Keratinocyte (primary cell): ENCODE measurements around the gene NPRL2. TPM values are rescaled to one million over a fixed set of nuclear protein-coding genes. Genes with fewer than 3 reads are reported as not detected.

Source experiments
- DNase-seq: peaks from one replicate; pipeline ENCODE4 v3.0.0-alpha.2; 2011; ENCODE audit warnings: low read depth, missing footprints, low spot score
- FAIRE-seq: peaks from 2 replicates; lab custom pipeline; 2011; peaks lifted over from hg19 to GRCh38; lab: Jason Lieb, UNC
- H2AFZ ChIP-seq: 2 replicates; pipeline ENCODE4 v1.6.0; 2012; ENCODE audit warnings: low read length, control low read depth, inconsistent platforms; ENCODE audit not compliant: control insufficient read depth
- H3K27ac ChIP-seq: 2 replicates; pipeline ENCODE4 v1.5.1; 2011; ENCODE audit warnings: low read length; ENCODE audit not compliant: control insufficient read depth, insufficient read depth
- H3K27me3 ChIP-seq: 3 replicates; pipeline ENCODE4 v1.6.0; 2011; ENCODE audit warnings: low read length; ENCODE audit not compliant: control insufficient read depth, insufficient read depth; ENCODE audit errors: extremely low read depth
- H3K36me3 ChIP-seq, 2 experiments: 2 replicates in 1 of 2; 3 replicates in 1 of 2; pipeline ENCODE4 v1.5.1; 2011; ENCODE audit warnings: low read length in 2 of 2, mild to moderate bottlenecking in 1 of 2; ENCODE audit not compliant: control insufficient read depth in 2 of 2, insufficient read depth in 2 of 2; ENCODE audit errors: extremely low read depth in 1 of 2
- H3K4me1 ChIP-seq: 3 replicates; pipeline ENCODE4 v1.5.1; 2011; ENCODE audit warnings: low read length; ENCODE audit not compliant: control insufficient read depth, insufficient read depth; ENCODE audit errors: extremely low read depth
- H3K4me2 ChIP-seq: 3 replicates; pipeline ENCODE4 v1.6.0; 2011; ENCODE audit warnings: low read depth, low read length; ENCODE audit not compliant: control insufficient read depth, insufficient read depth; ENCODE audit errors: extremely low read depth
- H3K4me3 ChIP-seq, 3 experiments: fragments of 200-600 bp in 1 of 3; sonication (generic) in 1 of 3; 2 replicates in 2 of 3; 3 replicates in 1 of 3; pipeline ENCODE4 v1.5.1; 2011 to 2016; ENCODE audit warnings: low read length in 3 of 3, mild to moderate bottlenecking in 3 of 3, control low read depth in 2 of 3, inconsistent platforms in 1 of 3, low read depth in 1 of 3, mixed read lengths in 1 of 3, mixed run types in 1 of 3, moderate library complexity in 1 of 3; ENCODE audit not compliant: control insufficient read depth in 2 of 3, insufficient read depth in 2 of 3; ENCODE audit errors: extremely low read depth in 1 of 3
- H3K79me2 ChIP-seq: 2 replicates; pipeline ENCODE4 v1.6.0; 2012; ENCODE audit warnings: low read length; ENCODE audit not compliant: control insufficient read depth, insufficient read depth
- H3K9ac ChIP-seq: 3 replicates; pipeline ENCODE4 v1.6.0; 2011; ENCODE audit warnings: low read length; ENCODE audit not compliant: control insufficient read depth, insufficient read depth; ENCODE audit errors: extremely low read depth
- H3K9me1 ChIP-seq: 3 replicates; pipeline ENCODE4 v1.6.0; 2011; ENCODE audit warnings: low read length; ENCODE audit not compliant: control insufficient read depth, insufficient read depth; ENCODE audit errors: extremely low read depth
- H3K9me3 ChIP-seq: 2 replicates; pipeline ENCODE4 v1.5.1; 2012; ENCODE audit warnings: low read depth, low read length; ENCODE audit not compliant: control insufficient read depth
- H4K20me1 ChIP-seq: 3 replicates; pipeline ENCODE4 v1.6.0; 2011; ENCODE audit warnings: low read length; ENCODE audit not compliant: control insufficient read depth, insufficient read depth; ENCODE audit errors: extremely low read depth
- CTCF ChIP-seq, 3 experiments: IDR thresholded peaks in 1 of 3; conservative IDR thresholded peaks in 1 of 3; optimal IDR thresholded peaks in 1 of 3; 2 replicates in 2 of 3; 3 replicates in 1 of 3; pipeline versions ENCODE3 to v1.5.1; 2011; ENCODE audit warnings: low read length in 3 of 3, mild to moderate bottlenecking in 3 of 3, moderate library complexity in 2 of 3, control low read depth in 1 of 3, inconsistent platforms in 1 of 3; ENCODE audit not compliant: insufficient read depth in 2 of 3; ENCODE audit errors: extremely low read depth in 1 of 3
- EZH2 ChIP-seq: IDR thresholded peaks from one replicate; pipeline ENCODE4 v1.6.1; 2012; ENCODE audit warnings: inconsistent platforms, mild to moderate bottlenecking, low read length, moderate library complexity
- dilution Hi-C: fragments of 300-500 bp; cut with MboI; formaldehyde crosslinking; loops from one replicate; pipeline ENCODE4 v1.7.0; 2020; ENCODE audit warnings: low sequenced_read_pairs; ENCODE audit not compliant: extremely low pct_ligation_motif_present
- polyA plus RNA-seq, 5 experiments: library from polyadenylated mRNA; depleted of rRNA in 3 of 5; stranded (reverse) in 3 of 5; stranded (forward) in 1 of 5; unstranded in 1 of 5; fragments of >200 nt; gene quantifications; 1 replicate in 1 of 5; 2 replicates in 3 of 5; 3 replicates in 1 of 5; pipeline versions ENCODE4 v1.2.1 to v1.2.3, GENCODE V29; 2011 to 2012; ENCODE audit warnings: missing spikeins in 2 of 5, low read depth in 1 of 5, low replicate concordance in 1 of 5

The NPRL2 gene
- polyA plus RNA-seq, 1 donor (not counting 4 experiments of a cell fraction or from before 2014, with no cell fraction given): 20.6 TPM

GRCh38 chr3:50389414-50389767, 38.8 kb upstream of the NPRL2 start:
- H3K36me3 ChIP-seq: no peaks in the 10 kb centered on the region
- H3K9ac ChIP-seq: no peak overlapping the region
- FAIRE-seq (no peak), DNase-seq (no peak)
- no peaks in the 10 kb centered on the region for H3K79me2 ChIP-seq
- H3K27me3 ChIP-seq: peaks cover 54% of the 10 kb centered on the region
- H3K4me3 ChIP-seq: no peak overlapping the region
- no peak overlapping the region for H3K4me2 ChIP-seq
- H2AFZ ChIP-seq: no peak overlapping the region
- peaks cover 6% of the 10 kb centered on the region for H3K4me1 ChIP-seq
- H3K27ac ChIP-seq: no peak overlapping the region
- no peak for TF ChIP-seq CTCF (optimal IDR thresholded peaks at IDR 0.05 in 1 of 3, IDR thresholded peaks at IDR 0.05 in 1 of 3, conservative IDR thresholded peaks at IDR 0.05 in 1 of 3; ENCODE audit: extremely low read depth in 1 of 3, insufficient read depth in 2 of 3, low read length in 3 of 3)
- dilution Hi-C loops: no loop called here
- peaks cover 2% of the 10 kb centered on the region for H4K20me1 ChIP-seq
- H3K9me1 ChIP-seq: no peaks in the 10 kb centered on the region
- H3K9me3 ChIP-seq: no peaks in the 10 kb centered on the region

- no peaks in the 10 kb centered on the region for H3K79me2 ChIP-seq
- dilution Hi-C loops: no loop called here
- H2AFZ ChIP-seq: no peak overlapping the region
- H3K27me3 ChIP-seq: peaks cover 49% of the 10 kb centered on the region
- H3K36me3 ChIP-seq: no peaks in the 10 kb centered on the region
- no peaks in the 10 kb centered on the region for H3K9me1 ChIP-seq
- DNase-seq: no peak
- no peak overlapping the region for H3K4me3 ChIP-seq
- TF ChIP-seq CTCF (optimal IDR thresholded peaks at IDR 0.05 in 1 of 3, IDR thresholded peaks at IDR 0.05 in 1 of 3, conservative IDR thresholded peaks at IDR 0.05 in 1 of 3; ENCODE audit: extremely low read depth in 1 of 3, insufficient read depth in 2 of 3, low read length in 3 of 3): no peak
- no peak for TF ChIP-seq EZH2
- peaks cover 2% of the 10 kb centered on the region for H4K20me1 ChIP-seq
- no peak overlapping the region for H3K9ac ChIP-seq
- FAIRE-seq: no peak
- H3K4me1 ChIP-seq: peaks cover 6% of the 10 kb centered on the region
- H3K27ac ChIP-seq: no peak overlapping the region
- H3K4me2 ChIP-seq: no peak overlapping the region
- H3K9me3 ChIP-seq: no peaks in the 10 kb centered on the region
Measured at GRCh38 chr3:50388720-50389413, 38.3 kb upstream of the NPRL2 start.
